ENCODE data around the gene NSUN2. TPM values are rescaled to one million over a fixed set of nuclear protein-coding genes. Genes with fewer than 3 reads are reported as not detected.

Gene NSUN2
- polyA plus RNA-seq, 3 donors = 24.4 to 63.4 (median 25.6) TPM

GRCh38 chr5:6675784-6676491 is 43.1 kb upstream of the NSUN2 start:
- peak overlapping the region in 1 of 7 donors; percentile 63 for H3K27ac Mint-ChIP-seq
- no peak overlapping the region for H3K4me2 ChIP-seq (replicated peaks; ENCODE audit: extremely low read depth, low read length, poor library complexity, severe bottlenecking)
- H3K36me3 Mint-ChIP-seq = peaks cover 15 to 36% of the 10 kb centered on the region in 2 donors

GRCh38 chr5:6674886-6675285 is 42.0 kb upstream of the NSUN2 start:
- H3K4me3 Mint-ChIP-seq = no peak overlapping the region
- Histone ChIP-seq H3K36me3 (replicated peaks in 1 of 2; ENCODE audit: control insufficient read depth in 1 of 2, insufficient read depth in 2 of 2, low read length in 2 of 2) (peaks cover 6 to 19% of the 10 kb centered on the region in 2 donors), H3K9me3 (replicated peaks in 1 of 2; ENCODE audit: control insufficient read depth in 1 of 2, insufficient read depth in 1 of 2, low read length in 2 of 2) (peaks cover 0 to 6% of the 10 kb centered on the region in 2 donors), H4K20me1 (ENCODE audit: insufficient read depth, low read length) (no peaks in the 10 kb centered on the region), H3K27me3 (ENCODE audit: control insufficient read depth in 2 of 2, insufficient read depth in 2 of 2, low read length in 2 of 2) (no peaks in the 10 kb centered on the region), H3K4me2 (replicated peaks; ENCODE audit: extremely low read depth, low read length, poor library complexity, severe bottlenecking) (no peak overlapping the region), H2AFZ (ENCODE audit: insufficient read depth, low read depth, low read length, poor library complexity, severe bottlenecking) (no peak overlapping the region), H3K9ac (ENCODE audit: insufficient read depth, low read length, poor library complexity, severe bottlenecking) (no peak overlapping the region), H3K79me2 (ENCODE audit: insufficient read depth, low read length) (no peaks in the 10 kb centered on the region), H3K27ac (ENCODE audit: low read depth in 1 of 2, low read length in 2 of 2) (no peak overlapping the region), H3K4me3 (replicated peaks in 1 of 3; ENCODE audit: low read depth in 2 of 3, low read length in 3 of 3) (no peak overlapping the region), H3K4me1 (ENCODE audit: control insufficient read depth in 1 of 2, insufficient read depth in 2 of 2, low read length in 2 of 2) (no peaks in the 10 kb centered on the region)
- TF ChIP-seq CTCF (IDR thresholded peaks at IDR 0.05) = no peak
- no peaks in the 10 kb centered on the region for H3K4me1 Mint-ChIP-seq
- intact Hi-C loops (cut with micrococcal nuclease) = no loop called here
- H3K9me3 Mint-ChIP-seq = peaks cover 4 to 11% (median 8%) of the 10 kb centered on the region in 7 donors
- DNase-seq = no peak
- 100% methylated on average over 4 of the region's 10 CpGs for WGBS (ENCODE audit: insufficient coverage)
- H3K27me3 Mint-ChIP-seq (ENCODE audit: low read depth in 3 of 3) = peaks cover 0 to 7% (median 0%) of the 10 kb centered on the region in 3 donors
- H3K36me3 Mint-ChIP-seq = peaks cover 24 to 43% of the 10 kb centered on the region in 2 donors
- H3K27ac Mint-ChIP-seq = no peak overlapping the region

More at GRCh38 chr5:6675784-6676491, 43.1 kb upstream of the NSUN2 start:
- H3K27ac ChIP-seq (ENCODE audit: low read depth in 1 of 2, low read length in 2 of 2) = no peak overlapping the region
- H3K9ac ChIP-seq (ENCODE audit: insufficient read depth, low read length, poor library complexity, severe bottlenecking) = no peak overlapping the region
- 100% methylated on average over 2 of the region's 5 CpGs for WGBS (ENCODE audit: insufficient coverage)
- intact Hi-C loops (cut with micrococcal nuclease) = no loop called here
- peaks cover 0 to 2% of the 10 kb centered on the region in 2 donors for H3K27me3 ChIP-seq (ENCODE audit: control insufficient read depth in 2 of 2, insufficient read depth in 2 of 2, low read length in 2 of 2)
- no peaks in the 10 kb centered on the region for H3K4me1 ChIP-seq (ENCODE audit: control insufficient read depth in 1 of 2, insufficient read depth in 2 of 2, low read length in 2 of 2)
- no peak overlapping the region for H3K4me3 ChIP-seq (replicated peaks in 1 of 3; ENCODE audit: low read depth in 2 of 3, low read length in 3 of 3)
- peaks cover 2 to 13% (median 2%) of the 10 kb centered on the region in 3 donors for H3K27me3 Mint-ChIP-seq (ENCODE audit: low read depth in 3 of 3)
- H3K9me3 Mint-ChIP-seq = peaks cover 0 to 11% (median 6%) of the 10 kb centered on the region in 7 donors
- peaks cover 0 to 6% of the 10 kb centered on the region in 2 donors for H3K9me3 ChIP-seq (replicated peaks in 1 of 2; ENCODE audit: control insufficient read depth in 1 of 2, insufficient read depth in 1 of 2, low read length in 2 of 2)
- DNase-seq = no peak
- H2AFZ ChIP-seq (ENCODE audit: insufficient read depth, low read depth, low read length, poor library complexity, severe bottlenecking) = no peak overlapping the region
- H3K4me3 Mint-ChIP-seq = no peak overlapping the region
- H4K20me1 ChIP-seq (ENCODE audit: insufficient read depth, low read length) = no peaks in the 10 kb centered on the region
- TF ChIP-seq CTCF (IDR thresholded peaks at IDR 0.05) = no peak
- peaks cover 0 to 9% of the 10 kb centered on the region in 2 donors for H3K36me3 ChIP-seq (replicated peaks in 1 of 2; ENCODE audit: control insufficient read depth in 1 of 2, insufficient read depth in 2 of 2, low read length in 2 of 2)
- H3K4me1 Mint-ChIP-seq = no peaks in the 10 kb centered on the region
- H3K79me2 ChIP-seq (ENCODE audit: insufficient read depth, low read length) = no peaks in the 10 kb centered on the region

Measured in CD14-positive monocyte (primary cell).